Activated T-helper 1 cell treated with anti-CD3 and anti-CD28 coated beads, Interleukin-2, amount 50 U/mL, for 16 hours (primary cell): ENCODE results near the gene SERAC1.

Source experiments
- DNase-seq, 2 donors: peaks; one replicate each; pipeline ENCODE4 v3.0.0-alpha.2; 2020; ENCODE audit warnings: low read depth in 1 of 2, low spot score in 1 of 2

The SERAC1 gene

GRCh38 chr6:158060455-158061360 lies 107.4 kb downstream of the SERAC1 start:
- DNase-seq, result no peak
